Activated naive CD8-positive, alpha-beta T cell treated with anti-CD3 and anti-CD28 coated beads for 36 hours (primary cell): Measurements from ENCODE around the gene PHLDB1. TPM values are rescaled to one million over a fixed set of nuclear protein-coding genes. Genes with fewer than 3 reads are reported as not detected.
A peak's percentile ranks its signal among the peaks of the same experiment; 100 is the strongest.
"Not testable (repeated sequence)": the region's sequence is repeated elsewhere in the genome, so short reads cannot be mapped to it uniquely, and the experiment has no call there.

ENCODE experiments used
- DNase-seq: peaks from one replicate; pipeline ENCODE4 v3.0.0; 2021
- H3K27ac Mint-ChIP-seq: one replicate; pipeline ENCODE4 v1.8.0; 2022; ENCODE audit warnings: mild to moderate bottlenecking, moderate library complexity, mixed read lengths
- H3K27me3 Mint-ChIP-seq: one replicate; pipeline ENCODE4 v1.8.0; 2022; ENCODE audit warnings: mild to moderate bottlenecking, mixed read lengths
- H3K36me3 Mint-ChIP-seq: one replicate; pipeline ENCODE4 v1.8.0; 2021; ENCODE audit warnings: mild to moderate bottlenecking, mixed read lengths
- H3K4me1 Mint-ChIP-seq: one replicate; pipeline ENCODE4 v1.8.0; 2021; ENCODE audit warnings: mixed read lengths
- H3K4me3 Mint-ChIP-seq: one replicate; pipeline ENCODE4 v1.8.0; 2022; ENCODE audit warnings: mild to moderate bottlenecking, moderate library complexity, mixed read lengths
- H3K9me3 Mint-ChIP-seq: one replicate; pipeline ENCODE4 v1.8.0; 2022; ENCODE audit warnings: mixed read lengths
- total RNA-seq, 2 experiments: library from RNA; stranded (reverse); gene quantifications; one replicate each; pipeline ENCODE4 v1.2.3, GENCODE V29; 2021

The PHLDB1 gene
- total RNA-seq, 2 experiments from 2014 or later, result 2.9 to 3.0 TPM

GRCh38 chr11:118662401-118663271 lies 55.2 kb downstream of the PHLDB1 start:
- Mint-ChIP-seq H3K27me3 (no peaks in the 10 kb centered on the region), H3K9me3 (no peaks in the 10 kb centered on the region), H3K4me1 (peaks cover 3% of the 10 kb centered on the region), H3K36me3 (no peaks in the 10 kb centered on the region), H3K27ac (no peak overlapping the region), H3K4me3 (no peak overlapping the region)
- DNase-seq, result no peak

- H3K27me3 Mint-ChIP-seq, result no peaks in the 10 kb centered on the region
- peaks cover 3% of the 10 kb centered on the region for H3K4me1 Mint-ChIP-seq
- no peak overlapping the region for H3K4me3 Mint-ChIP-seq
- DNase-seq, result no peak
- no peak overlapping the region for H3K27ac Mint-ChIP-seq
- no peaks in the 10 kb centered on the region for H3K36me3 Mint-ChIP-seq
- H3K9me3 Mint-ChIP-seq, result no peaks in the 10 kb centered on the region
Observed at GRCh38 chr11:118663381-118663780, 56.0 kb downstream of the PHLDB1 start.

DNA sequence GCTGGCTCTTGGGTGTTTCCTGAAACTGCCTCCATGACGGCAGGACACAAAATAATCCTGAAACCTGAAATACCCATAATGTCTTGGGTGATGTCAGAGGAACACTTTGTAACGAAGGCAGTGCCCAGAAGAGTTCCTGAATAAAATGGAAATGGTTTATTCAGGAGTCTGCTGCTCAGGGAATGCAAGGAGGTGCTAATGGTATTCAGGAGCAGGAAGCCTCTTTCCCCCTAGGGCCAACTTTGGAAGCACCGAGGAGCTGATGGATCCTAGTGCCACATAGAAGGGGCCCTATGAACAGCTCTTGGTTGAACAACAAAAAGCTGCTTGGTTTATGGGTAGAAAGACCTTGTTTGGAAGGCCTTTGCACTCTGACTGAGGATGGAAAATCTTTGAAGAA lies 56.5 kb downstream of the PHLDB1 start:
- no peaks in the 10 kb centered on the region for H3K9me3 Mint-ChIP-seq
- no peaks in the 10 kb centered on the region for H3K36me3 Mint-ChIP-seq
- H3K4me1 Mint-ChIP-seq, result peaks cover 3% of the 10 kb centered on the region

GRCh38 chr11:118666371-118666770 lies 59.0 kb downstream of the PHLDB1 start:
- H3K4me1 Mint-ChIP-seq, result peaks cover 3% of the 10 kb centered on the region
- no peak for DNase-seq
- H3K27me3 Mint-ChIP-seq, result no peaks in the 10 kb centered on the region
- H3K4me3 Mint-ChIP-seq, result no peak overlapping the region
- H3K36me3 Mint-ChIP-seq, result no peaks in the 10 kb centered on the region
- H3K27ac Mint-ChIP-seq, result no peak overlapping the region
- peaks cover 4% of the 10 kb centered on the region for H3K9me3 Mint-ChIP-seq

More for the DNA sequence above, 56.5 kb downstream of the PHLDB1 start:
- Mint-ChIP-seq H3K27me3 (no peaks in the 10 kb centered on the region), H3K4me3 (no peak overlapping the region), H3K27ac (no peak overlapping the region)
- DNase-seq, result no peak

DNA sequence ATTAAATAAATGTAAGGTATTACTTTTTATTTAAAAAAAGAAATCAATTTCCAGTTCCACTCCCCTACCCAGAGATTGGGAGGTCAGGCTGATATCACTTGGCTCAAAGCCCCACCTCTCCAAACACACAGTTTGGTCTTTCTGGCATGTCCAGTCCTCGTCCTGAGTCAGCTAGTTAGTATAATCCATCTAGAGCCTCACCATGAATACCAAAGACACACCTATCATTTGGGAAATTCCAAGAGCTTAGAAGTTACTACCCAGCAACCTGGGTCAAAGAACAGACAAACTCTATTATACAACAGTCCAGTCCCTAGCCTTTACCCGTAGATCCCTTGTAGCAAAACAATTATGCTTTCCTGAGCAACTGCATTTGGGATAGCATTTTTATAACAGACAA lies 62.6 kb downstream of the PHLDB1 start:
- H3K4me1 Mint-ChIP-seq, result peaks cover 3% of the 10 kb centered on the region
- H3K4me3 Mint-ChIP-seq, result no peak overlapping the region
- H3K27ac Mint-ChIP-seq, result no peak overlapping the region
- peaks cover 8% of the 10 kb centered on the region for H3K9me3 Mint-ChIP-seq
- no peaks in the 10 kb centered on the region for H3K36me3 Mint-ChIP-seq
- H3K27me3 Mint-ChIP-seq, result no peaks in the 10 kb centered on the region
- DNase-seq, result no peak

DNA sequence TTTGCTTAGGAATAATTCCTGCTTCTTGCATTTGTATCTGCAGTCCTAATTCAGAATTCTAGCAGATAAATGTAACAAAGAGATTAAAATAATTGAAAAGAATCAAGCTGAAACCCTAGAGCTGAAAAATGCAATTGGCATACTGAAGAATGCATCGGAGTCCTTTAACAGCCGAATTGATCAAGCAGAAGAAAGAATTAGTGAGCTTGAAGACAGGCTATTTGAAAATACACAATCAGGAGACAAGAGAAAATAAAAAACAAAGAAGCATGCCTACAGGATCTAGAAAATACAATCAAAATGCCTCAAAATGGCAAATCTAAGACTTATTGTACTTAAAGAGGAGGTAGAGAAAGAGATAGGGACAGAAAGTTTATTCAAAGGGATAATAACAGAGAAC lies 63.8 kb downstream of the PHLDB1 start:
- Mint-ChIP-seq H3K9me3 (peaks cover 8% of the 10 kb centered on the region), H3K4me3 (no peak overlapping the region), H3K36me3 (no peaks in the 10 kb centered on the region), H3K4me1 (peaks cover 3% of the 10 kb centered on the region), H3K27ac (no peak overlapping the region), H3K27me3 (no peaks in the 10 kb centered on the region)
- no peak for DNase-seq

GRCh38 chr11:118672846-118673245 lies 65.4 kb downstream of the PHLDB1 start:
- H3K36me3 Mint-ChIP-seq, result no peaks in the 10 kb centered on the region
- H3K27me3 Mint-ChIP-seq, result no peaks in the 10 kb centered on the region
- H3K9me3 Mint-ChIP-seq, result peaks cover 10% of the 10 kb centered on the region
- no peak overlapping the region for H3K4me3 Mint-ChIP-seq
- no peak overlapping the region for H3K27ac Mint-ChIP-seq
- no peaks in the 10 kb centered on the region for H3K4me1 Mint-ChIP-seq
- DNase-seq, result no peak

GRCh38 chr11:118673361-118674081 lies 66.1 kb downstream of the PHLDB1 start:
- no peak for DNase-seq
- Mint-ChIP-seq H3K36me3 (no peaks in the 10 kb centered on the region), H3K27ac (no peak overlapping the region), H3K27me3 (no peaks in the 10 kb centered on the region), H3K4me3 (no peak overlapping the region), H3K4me1 (no peaks in the 10 kb centered on the region), H3K9me3 (peaks cover 10% of the 10 kb centered on the region)

DNA sequence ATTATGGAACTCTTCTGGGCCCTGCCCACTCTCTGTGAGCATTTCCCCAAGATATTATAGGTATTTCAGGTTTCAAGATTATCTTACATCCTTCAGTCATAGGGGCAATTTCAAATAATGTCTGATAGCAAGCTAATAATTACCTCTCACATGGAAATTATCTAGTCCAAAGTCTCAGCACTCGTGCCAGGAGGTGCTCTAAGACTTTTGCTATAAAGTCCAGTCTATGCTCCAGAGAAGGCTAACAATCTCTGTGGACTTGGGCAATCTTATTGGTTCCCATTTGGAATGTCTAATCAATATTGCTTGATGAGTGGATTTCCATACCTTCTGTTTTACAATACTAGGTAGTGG lies 66.6 kb downstream of the PHLDB1 start:
- Mint-ChIP-seq H3K4me1 (no peaks in the 10 kb centered on the region), H3K4me3 (no peak overlapping the region), H3K9me3 (peaks cover 10% of the 10 kb centered on the region), H3K27me3 (no peaks in the 10 kb centered on the region), H3K27ac (no peak overlapping the region), H3K36me3 (no peaks in the 10 kb centered on the region)
- no peak for DNase-seq

GRCh38 chr11:118677977-118678376 lies 70.6 kb downstream of the PHLDB1 start:
- H3K4me1 Mint-ChIP-seq, result no peaks in the 10 kb centered on the region
- H3K27ac Mint-ChIP-seq, result no peak overlapping the region
- H3K4me3 Mint-ChIP-seq, result no peak overlapping the region
- H3K36me3 Mint-ChIP-seq, result no peaks in the 10 kb centered on the region
- no peak for DNase-seq
- H3K27me3 Mint-ChIP-seq, result no peaks in the 10 kb centered on the region
- H3K9me3 Mint-ChIP-seq, result peaks cover 2% of the 10 kb centered on the region

- H3K4me1 Mint-ChIP-seq, DNase-seq, H3K9me3 Mint-ChIP-seq, H3K27me3 Mint-ChIP-seq, H3K4me3 Mint-ChIP-seq, H3K27ac Mint-ChIP-seq, H3K36me3 Mint-ChIP-seq: not testable (repeated sequence)
Observed at GRCh38 chr11:118678908-118679307, 71.5 kb downstream of the PHLDB1 start.

DNA sequence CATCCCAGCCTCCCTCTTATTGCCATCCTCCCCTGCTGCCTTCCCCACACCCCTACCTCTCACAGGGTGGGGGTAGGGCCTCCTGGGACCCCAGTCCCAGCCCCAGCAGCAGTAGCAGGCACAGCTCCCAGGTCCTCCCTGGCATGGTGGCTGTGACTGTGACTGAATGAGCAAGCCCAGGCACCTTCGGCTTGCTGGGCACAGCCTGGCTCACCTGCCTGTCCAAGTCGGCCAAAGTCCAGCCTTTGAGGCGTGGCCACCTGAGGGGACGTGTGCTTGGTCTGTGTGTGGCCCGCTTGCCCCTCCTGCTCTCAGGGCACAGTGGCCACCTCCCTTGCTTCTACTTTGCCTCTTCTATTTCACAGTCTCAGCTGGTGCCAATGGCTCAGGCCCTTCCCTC lies 72.1 kb downstream of the PHLDB1 start, which contains the start of gene TREH:
Gene TREH, minus strand, starts transcription at position 168 of the 400 bp plus-strand sequence. Its CDS starts 23 bp downstream, at position 145.
- Mint-ChIP-seq H3K36me3 (no peaks in the 10 kb centered on the region), H3K4me3 (no peak within 1 kb of the TSS), H3K27ac (no peak within 1 kb of the TSS), H3K4me1 (no peaks in the 10 kb centered on the region), H3K27me3 (no peaks in the 10 kb centered on the region), H3K9me3 (peaks cover 2% of the 10 kb centered on the region)
- DNase-seq, result no peak

- Mint-ChIP-seq H3K4me3 (no peak overlapping the region), H3K36me3 (no peaks in the 10 kb centered on the region), H3K9me3 (no peaks in the 10 kb centered on the region), H3K4me1 (no peaks in the 10 kb centered on the region), H3K27me3 (no peaks in the 10 kb centered on the region), H3K27ac (no peak overlapping the region)
- no peak for DNase-seq
Observed at GRCh38 chr11:118682372-118682771, 75.0 kb downstream of the PHLDB1 start.

DNA sequence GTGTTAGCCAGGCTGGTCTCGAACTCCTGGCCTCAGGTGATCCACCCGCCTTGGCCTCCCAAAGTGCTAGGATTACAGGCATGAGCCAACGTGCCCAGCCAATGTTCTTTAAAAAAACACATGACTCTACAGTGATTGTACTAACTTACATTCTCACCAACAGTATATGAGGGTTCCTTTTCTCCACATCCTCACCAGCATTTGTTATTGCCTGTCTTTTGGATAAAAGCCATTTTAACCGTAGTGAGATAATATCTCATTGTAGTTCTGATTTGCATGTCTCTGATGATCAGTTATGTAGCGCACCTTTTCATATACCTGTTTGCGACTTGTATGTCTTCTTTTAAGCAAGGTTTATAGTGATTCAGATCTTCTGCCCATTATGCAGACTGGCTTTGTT lies 75.5 kb downstream of the PHLDB1 start:
- not testable (repeated sequence) for DNase-seq

DNA sequence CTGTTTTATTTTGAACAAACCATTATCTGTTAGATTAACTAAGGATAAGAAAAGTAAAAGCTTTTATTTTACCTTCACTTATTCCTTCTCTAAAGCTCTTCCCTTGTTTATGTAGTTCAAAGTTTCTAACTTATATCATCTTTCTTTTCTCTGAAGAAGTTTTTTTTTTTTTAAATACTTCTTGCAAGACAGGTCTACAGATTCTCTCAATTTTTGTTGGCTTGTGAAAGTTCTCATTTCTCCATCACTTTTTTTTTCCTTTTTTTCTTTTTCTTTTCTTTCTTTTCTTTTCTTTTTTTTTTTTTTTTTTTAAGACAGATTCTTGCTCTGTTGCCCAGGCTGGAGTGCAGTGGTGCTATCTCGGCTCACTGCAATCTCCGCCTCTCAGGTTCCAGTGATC lies 76.8 kb downstream of the PHLDB1 start:
- DNase-seq, result no peak
- Mint-ChIP-seq H3K27ac (no peak overlapping the region), H3K4me1 (peaks cover 5% of the 10 kb centered on the region), H3K27me3 (no peaks in the 10 kb centered on the region), H3K4me3 (no peak overlapping the region), H3K36me3 (no peaks in the 10 kb centered on the region), H3K9me3 (no peaks in the 10 kb centered on the region)

More for the DNA sequence above, 75.5 kb downstream of the PHLDB1 start:
- not testable (repeated sequence) for H3K36me3 Mint-ChIP-seq, H3K4me1 Mint-ChIP-seq, H3K27ac Mint-ChIP-seq, H3K9me3 Mint-ChIP-seq, H3K4me3 Mint-ChIP-seq, H3K27me3 Mint-ChIP-seq

DNA sequence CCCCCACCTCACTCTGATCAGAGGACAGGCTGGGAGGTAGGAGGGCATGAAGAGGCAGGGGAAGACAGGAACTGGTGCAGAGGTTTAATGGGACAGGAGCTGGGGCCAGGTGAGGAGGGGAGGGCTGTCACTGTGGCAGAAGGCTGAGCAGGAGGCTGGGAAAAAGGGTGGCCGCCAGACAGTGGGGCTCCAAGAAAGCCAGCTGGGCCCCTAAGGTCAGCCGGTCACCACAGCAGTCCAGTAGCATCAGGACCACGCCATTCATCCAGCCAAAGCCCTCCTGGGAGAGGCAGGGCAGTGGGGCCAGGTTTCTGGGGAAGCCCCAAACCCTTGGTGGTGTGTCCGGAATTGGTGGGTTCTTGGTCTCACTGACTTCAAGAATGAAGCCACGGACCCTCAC lies 80.5 kb downstream of the PHLDB1 start:
- Mint-ChIP-seq H3K36me3 (no peaks in the 10 kb centered on the region), H3K9me3 (no peaks in the 10 kb centered on the region), H3K27me3 (no peaks in the 10 kb centered on the region), H3K4me1 (peaks cover 30% of the 10 kb centered on the region), H3K27ac (peak overlapping the region; percentile 2), H3K4me3 (no peak overlapping the region)
- no peak for DNase-seq
